ENCODE data around the gene TEX261.

- TF ChIP-seq POLR2AphosphoS5 (IDR thresholded peaks at IDR 0.05; ENCODE audit: low read depth, low read length) (no peak), REST (IDR thresholded peaks at IDR 0.05; ENCODE audit: insufficient read depth in 1 of 2, low read depth in 2 of 2, low read length in 2 of 2) (no peak)
These were observed 33.6 kb downstream of the TEX261 start for GRCh38 chr2:70960833-70961647.

Data from PFSK-1 (cell line).